MM.1S (cell line): ENCODE measurements around the gene TMEM81.

Source experiments
- EZH2 ChIP-seq: fragments of 300-600 bp; sonication (generic); optimal IDR thresholded peaks from 2 replicates; pipeline ENCODE3; 2017; ENCODE audit warnings: low read depth, mild to moderate bottlenecking, antibody characterized with exemption, low read length, mixed read lengths
- TF ChIP-seq, protein P1 (sequence below): fragments of 300-600 bp; sonication (generic); IDR thresholded peaks from 2 replicates; pipeline ENCODE4 v1.5.1; 2016; ENCODE audit warnings: antibody characterized with exemption, low read length, mixed read lengths

GRCh38 chr1:205045146-205045545, 39.1 kb downstream of the TMEM81 start:
- TF ChIP-seq, protein P1, sequence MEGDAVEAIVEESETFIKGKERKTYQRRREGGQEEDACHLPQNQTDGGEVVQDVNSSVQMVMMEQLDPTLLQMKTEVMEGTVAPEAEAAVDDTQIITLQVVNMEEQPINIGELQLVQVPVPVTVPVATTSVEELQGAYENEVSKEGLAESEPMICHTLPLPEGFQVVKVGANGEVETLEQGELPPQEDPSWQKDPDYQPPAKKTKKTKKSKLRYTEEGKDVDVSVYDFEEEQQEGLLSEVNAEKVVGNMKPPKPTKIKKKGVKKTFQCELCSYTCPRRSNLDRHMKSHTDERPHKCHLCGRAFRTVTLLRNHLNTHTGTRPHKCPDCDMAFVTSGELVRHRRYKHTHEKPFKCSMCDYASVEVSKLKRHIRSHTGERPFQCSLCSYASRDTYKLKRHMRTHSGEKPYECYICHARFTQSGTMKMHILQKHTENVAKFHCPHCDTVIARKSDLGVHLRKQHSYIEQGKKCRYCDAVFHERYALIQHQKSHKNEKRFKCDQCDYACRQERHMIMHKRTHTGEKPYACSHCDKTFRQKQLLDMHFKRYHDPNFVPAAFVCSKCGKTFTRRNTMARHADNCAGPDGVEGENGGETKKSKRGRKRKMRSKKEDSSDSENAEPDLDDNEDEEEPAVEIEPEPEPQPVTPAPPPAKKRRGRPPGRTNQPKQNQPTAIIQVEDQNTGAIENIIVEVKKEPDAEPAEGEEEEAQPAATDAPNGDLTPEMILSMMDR: no peak
- TF ChIP-seq EZH2: no peak
